GM21367 (cell line): ENCODE results near the gene XYLB.

ENCODE experiments used
- ATAC-seq: cut with Tn5 transposase; IDR thresholded peaks from one replicate; pipeline ENCODE4 v1.9.1; 2021; ENCODE audit not compliant: unreplicated experiment

XYLB gene

GRCh38 chr3:38361496-38361895 is 14.9 kb downstream of the XYLB start:
- ATAC-seq: no peak

- ATAC-seq: no peak
Measured at GRCh38 chr3:38362825-38363224, 16.2 kb downstream of the XYLB start.

- no peak for ATAC-seq
Measured at GRCh38 chr3:38364721-38365400, 18.3 kb downstream of the XYLB start.

- no peak for ATAC-seq
Measured at GRCh38 chr3:38365469-38366062, 19.0 kb downstream of the XYLB start.

- no peak for ATAC-seq
Measured at GRCh38 chr3:38366082-38366481, 19.5 kb downstream of the XYLB start.

GRCh38 chr3:38367779-38368178 is 21.2 kb downstream of the XYLB start:
- ATAC-seq: no peak

- ATAC-seq: no peak
Measured at GRCh38 chr3:38368238-38368637, 21.7 kb downstream of the XYLB start.

- ATAC-seq: no peak
Measured at GRCh38 chr3:38369186-38369585, 22.6 kb downstream of the XYLB start.

GRCh38 chr3:38370149-38370548 is 23.6 kb downstream of the XYLB start:
- no peak for ATAC-seq

GRCh38 chr3:38370861-38371260 is 24.3 kb downstream of the XYLB start:
- ATAC-seq: no peak

- no peak for ATAC-seq
Measured at GRCh38 chr3:38371541-38372213, 25.1 kb downstream of the XYLB start.

- no peak for ATAC-seq
Measured at GRCh38 chr3:38372214-38372601, 25.6 kb downstream of the XYLB start.

GRCh38 chr3:38374221-38374620 is 27.6 kb downstream of the XYLB start:
- no peak for ATAC-seq

GRCh38 chr3:38375072-38375471 is 28.5 kb downstream of the XYLB start:
- ATAC-seq: no peak

- ATAC-seq: no peak
Measured at GRCh38 chr3:38375488-38376097, 29.0 kb downstream of the XYLB start.

- no peak for ATAC-seq
Measured at GRCh38 chr3:38376098-38376816, 29.7 kb downstream of the XYLB start.

GRCh38 chr3:38379201-38379770 is 32.7 kb downstream of the XYLB start:
- no peak for ATAC-seq

GRCh38 chr3:38382506-38383080 is 36.0 kb downstream of the XYLB start:
- no peak for ATAC-seq

GRCh38 chr3:38383156-38383875 is 36.7 kb downstream of the XYLB start:
- ATAC-seq: no peak
